ENCODE data around the gene ADAMTS3. TPM values are rescaled to one million over a fixed set of nuclear protein-coding genes. Genes with fewer than 3 reads are reported as not detected.
"Not testable (repeated sequence)": the region's sequence is repeated elsewhere in the genome, so short reads cannot be mapped to it uniquely, and the experiment has no call there.

Gene ADAMTS3
- total RNA-seq, 1 donor from 2014 or later: 2.7 TPM

GRCh38 chr4:72430988-72431387 is 138.0 kb downstream of the ADAMTS3 start:
- H3K27me3 Mint-ChIP-seq (ENCODE audit: low read depth): no peaks in the 10 kb centered on the region
- no peak overlapping the region for H3K4me3 Mint-ChIP-seq
- no peaks in the 10 kb centered on the region for H3K9me3 Mint-ChIP-seq
- H3K27ac Mint-ChIP-seq (ENCODE audit: unreplicated experiment): no peak overlapping the region
- no peaks in the 10 kb centered on the region for H3K4me1 Mint-ChIP-seq
- no peaks in the 10 kb centered on the region for H3K36me3 Mint-ChIP-seq (ENCODE audit: low read depth)
- DNase-seq (ENCODE audit: low read depth, low spot score): no peak
- no peak for TF ChIP-seq CTCF (conservative IDR thresholded peaks at IDR 0.05)

- Mint-ChIP-seq H3K9me3 (no peaks in the 10 kb centered on the region), H3K4me3 (no peak overlapping the region), H3K27ac (ENCODE audit: unreplicated experiment) (no peak overlapping the region), H3K36me3 (ENCODE audit: low read depth) (no peaks in the 10 kb centered on the region), H3K4me1 (no peaks in the 10 kb centered on the region), H3K27me3 (ENCODE audit: low read depth) (no peaks in the 10 kb centered on the region)
- DNase-seq (ENCODE audit: low read depth, low spot score): no peak
- TF ChIP-seq CTCF (conservative IDR thresholded peaks at IDR 0.05): no peak
Measured at GRCh38 chr4:72430050-72430449, 139.0 kb downstream of the ADAMTS3 start.

GRCh38 chr4:72429397-72429889 is 139.6 kb downstream of the ADAMTS3 start:
- Mint-ChIP-seq H3K4me3 (no peak overlapping the region), H3K9me3 (no peaks in the 10 kb centered on the region), H3K36me3 (ENCODE audit: low read depth) (no peaks in the 10 kb centered on the region), H3K27ac (ENCODE audit: unreplicated experiment) (no peak overlapping the region), H3K4me1 (no peaks in the 10 kb centered on the region), H3K27me3 (ENCODE audit: low read depth) (no peaks in the 10 kb centered on the region)
- no peak for DNase-seq (ENCODE audit: low read depth, low spot score)
- TF ChIP-seq CTCF (conservative IDR thresholded peaks at IDR 0.05): no peak

GRCh38 chr4:72427057-72427456 is 142.0 kb downstream of the ADAMTS3 start:
- H3K27me3 Mint-ChIP-seq (ENCODE audit: low read depth): no peaks in the 10 kb centered on the region
- no peak overlapping the region for H3K27ac Mint-ChIP-seq (ENCODE audit: unreplicated experiment)
- DNase-seq (ENCODE audit: low read depth, low spot score): no peak
- no peaks in the 10 kb centered on the region for H3K4me1 Mint-ChIP-seq
- no peaks in the 10 kb centered on the region for H3K36me3 Mint-ChIP-seq (ENCODE audit: low read depth)
- no peaks in the 10 kb centered on the region for H3K9me3 Mint-ChIP-seq
- H3K4me3 Mint-ChIP-seq: no peak overlapping the region
- no peak for TF ChIP-seq CTCF (conservative IDR thresholded peaks at IDR 0.05)

GRCh38 chr4:72425908-72426307 is 143.1 kb downstream of the ADAMTS3 start:
- H3K27ac Mint-ChIP-seq (ENCODE audit: unreplicated experiment); H3K9me3 Mint-ChIP-seq; H3K4me1 Mint-ChIP-seq; H3K4me3 Mint-ChIP-seq; H3K36me3 Mint-ChIP-seq (ENCODE audit: low read depth); DNase-seq (ENCODE audit: low read depth, low spot score); H3K27me3 Mint-ChIP-seq (ENCODE audit: low read depth): not testable (repeated sequence)

- Mint-ChIP-seq H3K4me3 (no peak overlapping the region), H3K4me1 (no peaks in the 10 kb centered on the region)
Measured at GRCh38 chr4:72424006-72424405, 145.0 kb downstream of the ADAMTS3 start.

More at GRCh38 chr4:72424006-72424405, 145.0 kb downstream of the ADAMTS3 start:
- H3K27me3 Mint-ChIP-seq (ENCODE audit: low read depth): no peaks in the 10 kb centered on the region
- H3K27ac Mint-ChIP-seq (ENCODE audit: unreplicated experiment): no peak overlapping the region
- no peaks in the 10 kb centered on the region for H3K36me3 Mint-ChIP-seq (ENCODE audit: low read depth)
- DNase-seq (ENCODE audit: low read depth, low spot score): no peak
- no peak for TF ChIP-seq CTCF (conservative IDR thresholded peaks at IDR 0.05)
- H3K9me3 Mint-ChIP-seq: peaks cover 2% of the 10 kb centered on the region
